Measurements from ENCODE around the gene NEDD4. TPM values are rescaled to one million over a fixed set of nuclear protein-coding genes. Genes with fewer than 3 reads are reported as not detected.

The NEDD4 gene
- total RNA-seq, 4 donors from 2014 or later: 19.2 to 35.1 (median 23.1) TPM

GRCh38 chr15:55799291-55800212 lies 193.9 kb downstream of the NEDD4 start:
- 62% methylated on average over 10 of the region's 10 CpGs for WGBS
- no peak for TF ChIP-seq POLR2AphosphoS5 (IDR thresholded peaks at IDR 0.05)
- TF ChIP-seq, protein P1, sequence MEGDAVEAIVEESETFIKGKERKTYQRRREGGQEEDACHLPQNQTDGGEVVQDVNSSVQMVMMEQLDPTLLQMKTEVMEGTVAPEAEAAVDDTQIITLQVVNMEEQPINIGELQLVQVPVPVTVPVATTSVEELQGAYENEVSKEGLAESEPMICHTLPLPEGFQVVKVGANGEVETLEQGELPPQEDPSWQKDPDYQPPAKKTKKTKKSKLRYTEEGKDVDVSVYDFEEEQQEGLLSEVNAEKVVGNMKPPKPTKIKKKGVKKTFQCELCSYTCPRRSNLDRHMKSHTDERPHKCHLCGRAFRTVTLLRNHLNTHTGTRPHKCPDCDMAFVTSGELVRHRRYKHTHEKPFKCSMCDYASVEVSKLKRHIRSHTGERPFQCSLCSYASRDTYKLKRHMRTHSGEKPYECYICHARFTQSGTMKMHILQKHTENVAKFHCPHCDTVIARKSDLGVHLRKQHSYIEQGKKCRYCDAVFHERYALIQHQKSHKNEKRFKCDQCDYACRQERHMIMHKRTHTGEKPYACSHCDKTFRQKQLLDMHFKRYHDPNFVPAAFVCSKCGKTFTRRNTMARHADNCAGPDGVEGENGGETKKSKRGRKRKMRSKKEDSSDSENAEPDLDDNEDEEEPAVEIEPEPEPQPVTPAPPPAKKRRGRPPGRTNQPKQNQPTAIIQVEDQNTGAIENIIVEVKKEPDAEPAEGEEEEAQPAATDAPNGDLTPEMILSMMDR (IDR thresholded peaks at IDR 0.05): peak in 1 of 3 experiments; percentile 25
- DNase-seq (ENCODE audit: extremely low spot score): no peak
- no peak overlapping the region for H3K27ac ChIP-seq (replicated peaks in 1 of 4)
- intact Hi-C loops (cut with DNase I): loop anchor here (5.0 kb wide), 1 partner anchor 152 kb away; no protein-coding TSS in a partner anchor
- H3K4me1 ChIP-seq: peaks cover 0 to 11% (median 9%) of the 10 kb centered on the region in 4 donors
- H3K27me3 ChIP-seq: peaks cover 0 to 4% (median 0%) of the 10 kb centered on the region in 4 donors
- no peaks in the 10 kb centered on the region for H3K9me3 ChIP-seq
- no peak overlapping the region for H3K4me3 ChIP-seq
- H3K36me3 ChIP-seq: no peaks in the 10 kb centered on the region

DNA sequence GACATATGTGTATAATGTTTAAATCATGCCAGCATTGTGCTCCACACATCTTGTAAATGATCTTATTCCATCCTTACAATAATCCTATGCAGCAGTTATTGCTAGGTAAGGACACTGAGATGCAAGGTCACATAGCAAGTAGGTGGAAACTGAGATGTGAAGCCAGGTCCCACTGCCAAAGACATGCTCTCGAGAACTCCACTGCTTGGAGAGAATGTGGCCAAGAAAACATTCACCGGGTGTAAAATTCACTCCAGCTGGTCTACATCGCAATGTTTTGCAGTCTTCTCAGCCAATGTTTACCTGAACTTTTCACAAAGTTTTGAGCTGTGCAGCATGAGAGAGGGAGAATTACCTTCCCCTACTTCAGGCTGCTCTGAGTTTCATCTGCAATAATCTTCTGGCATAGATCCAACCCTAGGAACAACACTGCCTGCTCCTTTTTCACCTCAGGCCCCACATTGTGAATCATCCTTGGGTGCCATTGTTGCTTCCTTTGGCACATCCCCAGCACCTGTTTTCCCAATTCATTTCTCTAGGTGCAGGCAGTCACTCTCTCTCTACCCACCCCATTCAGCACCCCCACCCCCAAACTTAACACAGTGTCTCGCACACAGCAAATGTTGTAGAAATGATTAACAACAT lies 197.0 kb downstream of the NEDD4 start:
- no peak for TF ChIP-seq POLR2AphosphoS5 (IDR thresholded peaks at IDR 0.05)
- TF ChIP-seq, protein P1 (IDR thresholded peaks at IDR 0.05): no peak
- no peak for TF ChIP-seq POLR2A (IDR thresholded peaks at IDR 0.05; ENCODE audit: low read depth)
- TF ChIP-seq EP300 (IDR thresholded peaks at IDR 0.05): no peak
- intact Hi-C loops (cut with DNase I): no loop called here
- peaks cover 0 to 11% (median 9%) of the 10 kb centered on the region in 4 donors for H3K4me1 ChIP-seq
- no peak for DNase-seq (ENCODE audit: extremely low spot score)
- H3K27ac ChIP-seq (replicated peaks in 1 of 4): no peak overlapping the region
- no peaks in the 10 kb centered on the region for H3K36me3 ChIP-seq
- no peak overlapping the region for H3K4me3 ChIP-seq
- H3K9me3 ChIP-seq: no peaks in the 10 kb centered on the region
- H3K27me3 ChIP-seq: peaks cover 0 to 4% (median 0%) of the 10 kb centered on the region in 4 donors
- 52% methylated on average over 4 of the region's 4 CpGs for WGBS

GRCh38 chr15:55795031-55795430 lies 198.4 kb downstream of the NEDD4 start:
- Histone ChIP-seq H3K27ac (replicated peaks in 1 of 4) (no peak overlapping the region), H3K4me3 (no peak overlapping the region), H3K9me3 (no peaks in the 10 kb centered on the region), H3K27me3 (no peaks in the 10 kb centered on the region), H3K4me1 (peaks cover 0 to 11% (median 9%) of the 10 kb centered on the region in 4 donors), H3K36me3 (no peaks in the 10 kb centered on the region)
- intact Hi-C loops (cut with DNase I): no loop called here
- TF ChIP-seq EP300 (IDR thresholded peaks at IDR 0.05) (no peak), POLR2A (IDR thresholded peaks at IDR 0.05; ENCODE audit: low read depth) (no peak), POLR2AphosphoS5 (IDR thresholded peaks at IDR 0.05) (no peak)
- TF ChIP-seq, protein P1 (IDR thresholded peaks at IDR 0.05): no peak
- no peak for DNase-seq (ENCODE audit: extremely low spot score)

DNA sequence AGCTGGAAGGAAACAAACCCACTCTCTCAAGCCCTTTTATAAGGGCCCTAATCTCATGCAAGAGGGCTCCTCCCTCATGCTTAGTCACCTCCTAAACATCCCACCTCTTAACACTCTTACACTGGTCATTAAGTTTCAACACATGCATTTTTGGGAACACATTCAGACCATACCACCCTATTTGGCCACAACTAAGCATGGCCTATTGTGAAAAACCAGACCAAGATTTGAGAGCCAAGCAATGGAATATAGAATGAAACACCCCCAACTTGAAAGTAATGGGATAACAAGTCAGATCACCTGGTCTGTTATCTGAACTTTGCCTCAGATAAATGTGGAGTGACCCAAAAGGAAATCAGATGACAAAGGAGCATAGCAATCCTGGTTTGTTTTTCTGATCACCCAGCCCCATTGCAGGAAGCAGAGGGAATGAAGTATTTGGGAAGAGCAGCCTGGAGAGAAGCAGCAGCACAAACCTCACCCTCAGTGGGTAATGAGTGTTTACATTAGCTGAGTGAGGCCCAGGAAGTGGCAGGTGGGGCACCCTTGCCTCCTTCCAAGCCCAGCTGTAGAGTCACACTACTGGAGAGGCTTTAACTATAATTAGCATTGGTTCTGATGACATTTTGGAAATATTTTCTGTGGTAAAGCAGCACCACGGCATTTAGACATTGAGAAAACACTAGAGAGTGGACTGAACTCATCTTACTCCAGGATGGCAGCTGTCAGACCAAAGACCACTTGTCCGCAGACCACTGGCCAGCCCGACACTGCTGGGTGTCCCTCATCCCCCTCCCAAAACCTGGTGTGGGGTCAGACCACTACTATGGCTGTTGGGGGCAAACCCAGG lies 201.6 kb downstream of the NEDD4 start:
- H3K36me3 ChIP-seq: no peaks in the 10 kb centered on the region
- peaks cover 0 to 10% (median 8%) of the 10 kb centered on the region in 4 donors for H3K4me1 ChIP-seq
- 100% methylated on average over 1 of the region's 3 CpGs for WGBS
- no peak for TF ChIP-seq POLR2A (IDR thresholded peaks at IDR 0.05; ENCODE audit: low read depth)
- TF ChIP-seq, protein P1 (IDR thresholded peaks at IDR 0.05): no peak
- no peak for TF ChIP-seq POLR2AphosphoS5 (IDR thresholded peaks at IDR 0.05)
- no peak for TF ChIP-seq EP300 (IDR thresholded peaks at IDR 0.05)
- no peaks in the 10 kb centered on the region for H3K9me3 ChIP-seq
- no peak overlapping the region for H3K4me3 ChIP-seq
- intact Hi-C loops (cut with DNase I): no loop called here
- H3K27me3 ChIP-seq: peaks cover 0 to 3% (median 0%) of the 10 kb centered on the region in 4 donors
- H3K27ac ChIP-seq (replicated peaks in 1 of 4): no peak overlapping the region
- no peak for DNase-seq (ENCODE audit: extremely low spot score)

Data from esophagus muscularis mucosa (tissue), 4 donors.